H9 (cell line): ENCODE results near the gene CDH4. TPM values are rescaled to one million over a fixed set of nuclear protein-coding genes. Genes with fewer than 3 reads are reported as not detected.

Source experiments
- DNase-seq: peaks from one replicate; pipeline ENCODE4 v3.0.0-alpha.2; 2017
- H2AFZ ChIP-seq: one replicate; pipeline ENCODE4 v1.6.1; 2013; ENCODE audit warnings: mild to moderate bottlenecking, low read length, control low read depth, moderate library complexity
- H2AK5ac ChIP-seq: 2 replicates; pipeline ENCODE4 v1.6.1; 2013; ENCODE audit warnings: low read length, control low read depth, mixed read lengths; ENCODE audit not compliant: insufficient read length
- H2BK120ac ChIP-seq: one replicate; pipeline ENCODE4 v1.6.1; 2013; ENCODE audit warnings: low read depth, mild to moderate bottlenecking, low read length, control low read depth, inconsistent platforms; ENCODE audit not compliant: poor library complexity, severe bottlenecking
- H2BK12ac ChIP-seq: 2 replicates; pipeline ENCODE4 v1.6.1; 2013; ENCODE audit warnings: low read length, control low read depth, mixed read lengths, low read depth; ENCODE audit not compliant: insufficient read length
- H2BK15ac ChIP-seq: 2 replicates; pipeline ENCODE4 v1.6.1; 2013; ENCODE audit warnings: low read depth, low read length, control low read depth
- H2BK20ac ChIP-seq: one replicate; pipeline ENCODE4 v1.6.1; 2013; ENCODE audit warnings: low read depth, mild to moderate bottlenecking, low read length, control low read depth, inconsistent platforms; ENCODE audit not compliant: poor library complexity, severe bottlenecking
- H2BK5ac ChIP-seq: 2 replicates; pipeline ENCODE4 v1.6.1; 2013; ENCODE audit warnings: low read length, control low read depth, mixed read lengths; ENCODE audit not compliant: insufficient read length
- H3K14ac ChIP-seq: 2 replicates; pipeline ENCODE4 v1.6.1; 2013; ENCODE audit warnings: low read length, control low read depth; ENCODE audit not compliant: insufficient read depth
- H3K18ac ChIP-seq: 2 replicates; pipeline ENCODE4 v1.6.1; 2013; ENCODE audit warnings: low read depth, mild to moderate bottlenecking, mixed read lengths, low read length, control low read depth; ENCODE audit not compliant: insufficient read length
- H3K23ac ChIP-seq: 2 replicates; pipeline ENCODE4 v1.6.1; 2013; ENCODE audit warnings: low read length, control low read depth, mixed read lengths, low read depth; ENCODE audit not compliant: insufficient read length
- H3K23me2 ChIP-seq: 2 replicates; pipeline ENCODE4 v1.6.1; 2013; ENCODE audit warnings: low read depth, mild to moderate bottlenecking, mixed read lengths, low read length, control low read depth; ENCODE audit not compliant: insufficient read length, poor library complexity, severe bottlenecking
- H3K27ac ChIP-seq: 2 replicates; pipeline ENCODE4 v1.5.1; 2013; ENCODE audit warnings: low read length, control low read depth, mixed read lengths, low read depth; ENCODE audit not compliant: insufficient read length
- H3K27me3 ChIP-seq: 2 replicates; pipeline ENCODE4 v1.6.1; 2013; ENCODE audit warnings: low read length, control low read depth, inconsistent platforms; ENCODE audit not compliant: insufficient read depth
- H3K4ac ChIP-seq: 2 replicates; pipeline ENCODE4 v1.6.1; 2013; ENCODE audit warnings: low read depth, mild to moderate bottlenecking, control low read depth, inconsistent platforms, low read length, moderate library complexity
- H3K4me1 ChIP-seq: 2 replicates; pipeline ENCODE4 v1.6.1; 2013; ENCODE audit warnings: low read length, control low read depth, inconsistent platforms; ENCODE audit not compliant: insufficient read depth
- H3K4me2 ChIP-seq: 2 replicates; pipeline ENCODE4 v1.6.1; 2013; ENCODE audit warnings: low read length, control low read depth, mixed read lengths; ENCODE audit not compliant: insufficient read length, insufficient read depth
- H3K56ac ChIP-seq: 2 replicates; pipeline ENCODE4 v1.6.1; 2013; ENCODE audit warnings: low read depth, mild to moderate bottlenecking, mixed read lengths, low read length, control low read depth; ENCODE audit not compliant: insufficient read length
- H3K79me1 ChIP-seq: 2 replicates; pipeline ENCODE4 v1.6.1; 2013; ENCODE audit warnings: low read depth, mild to moderate bottlenecking, moderate library complexity, low read length, control low read depth, inconsistent platforms; ENCODE audit not compliant: insufficient read depth, poor library complexity, severe bottlenecking
- H3K79me2 ChIP-seq: 2 replicates; pipeline ENCODE4 v1.6.1; 2013; ENCODE audit warnings: low read length, control low read depth, inconsistent platforms; ENCODE audit not compliant: insufficient read depth
- H3K9ac ChIP-seq: 2 replicates; pipeline ENCODE4 v1.6.1; 2013; ENCODE audit warnings: low read length, control low read depth, mixed read lengths; ENCODE audit not compliant: insufficient read length; ENCODE audit errors: extremely low read depth
- H3K9me3 ChIP-seq: one replicate; pipeline ENCODE4 v1.6.1; 2013; ENCODE audit warnings: low read depth, low read length, inconsistent platforms; ENCODE audit not compliant: control insufficient read depth
- H3T11ph ChIP-seq: one replicate; pipeline ENCODE4 v1.6.1; 2013; ENCODE audit warnings: mild to moderate bottlenecking, low read length, control low read depth, inconsistent platforms
- H4K20me1 ChIP-seq: one replicate; pipeline ENCODE4 v1.6.1; 2013; ENCODE audit not compliant: control insufficient read depth, insufficient read length, insufficient read depth
- H4K5ac ChIP-seq: 2 replicates; pipeline ENCODE4 v1.6.1; 2013; ENCODE audit warnings: low read depth, mild to moderate bottlenecking, mixed read lengths, low read length, control low read depth; ENCODE audit not compliant: insufficient read length
- H4K8ac ChIP-seq: replicated peaks from 2 replicates; pipeline ENCODE4 v1.6.1; 2013; ENCODE audit warnings: low read length, control low read depth, mixed read lengths, low read depth; ENCODE audit not compliant: insufficient read length
- H4K91ac ChIP-seq: 2 replicates; pipeline ENCODE4 v1.6.1; 2013; ENCODE audit warnings: low read depth, mild to moderate bottlenecking, moderate library complexity, mixed read lengths, low read length, control low read depth; ENCODE audit not compliant: insufficient read length
- H3K27ac Mint-ChIP-seq, 3 experiments: 2 replicates in 2 of 3; 3 replicates in 1 of 3; pipeline ENCODE4 v1.8.0; 2020 to 2021; ENCODE audit warnings: mixed read lengths in 3 of 3, mild to moderate bottlenecking in 1 of 3, moderate library complexity in 1 of 3
- H3K27me3 Mint-ChIP-seq: 2 replicates; pipeline ENCODE4 v1.8.0; 2021; ENCODE audit warnings: low read depth, mild to moderate bottlenecking, moderate library complexity, mixed read lengths
- H3K36me3 Mint-ChIP-seq, 3 experiments: 2 replicates in 2 of 3; 3 replicates in 1 of 3; pipeline ENCODE4 v1.8.0; 2020 to 2021; ENCODE audit warnings: low read depth in 3 of 3, mixed read lengths in 3 of 3; ENCODE audit not compliant: insufficient read depth in 1 of 3
- H3K4me1 Mint-ChIP-seq, 2 experiments: 2 replicates each; pipeline ENCODE4 v1.8.0; 2020; ENCODE audit warnings: mixed read lengths in 2 of 2
- H3K4me3 Mint-ChIP-seq, 2 experiments: 2 replicates in 1 of 2; 3 replicates in 1 of 2; pipeline ENCODE4 v1.8.0; 2020 to 2021; ENCODE audit warnings: mild to moderate bottlenecking in 2 of 2, mixed read lengths in 2 of 2, moderate library complexity in 1 of 2
- H3K9me3 Mint-ChIP-seq, 2 experiments: 2 replicates in 1 of 2; 3 replicates in 1 of 2; pipeline ENCODE4 v1.8.0; 2020; ENCODE audit warnings: mild to moderate bottlenecking in 2 of 2, mixed read lengths in 2 of 2, moderate library complexity in 1 of 2
- WGBS: extraction: QIAGEN DNeasy Blood & Tissue Kit; methylation state at CpG from one replicate; pipeline ENCODE4 v1.1.7; 2013; ENCODE audit warnings: missing lambda C conversion rate, low lambda C conversion rate, mixed read lengths; ENCODE audit not compliant: insufficient read length; ENCODE audit errors: extremely low coverage; 5-methylcytosine and 5-hydroxymethylcytosine counted together
- total RNA-seq: library from RNA; stranded (reverse); gene quantifications from 2 replicates; pipeline ENCODE4 v1.2.1, GENCODE V29; 2021
- TF ChIP-seq, protein P1 (sequence below): fragments of 200-600 bp; sonication (generic); conservative IDR thresholded peaks from 3 replicates; pipeline ENCODE4 v1.8.0; 2021; ENCODE audit warnings: antibody characterized with exemption, mild to moderate bottlenecking

CDH4 gene
- total RNA-seq, 1 experiment from 2014 or later = 3.0 TPM

DNA sequence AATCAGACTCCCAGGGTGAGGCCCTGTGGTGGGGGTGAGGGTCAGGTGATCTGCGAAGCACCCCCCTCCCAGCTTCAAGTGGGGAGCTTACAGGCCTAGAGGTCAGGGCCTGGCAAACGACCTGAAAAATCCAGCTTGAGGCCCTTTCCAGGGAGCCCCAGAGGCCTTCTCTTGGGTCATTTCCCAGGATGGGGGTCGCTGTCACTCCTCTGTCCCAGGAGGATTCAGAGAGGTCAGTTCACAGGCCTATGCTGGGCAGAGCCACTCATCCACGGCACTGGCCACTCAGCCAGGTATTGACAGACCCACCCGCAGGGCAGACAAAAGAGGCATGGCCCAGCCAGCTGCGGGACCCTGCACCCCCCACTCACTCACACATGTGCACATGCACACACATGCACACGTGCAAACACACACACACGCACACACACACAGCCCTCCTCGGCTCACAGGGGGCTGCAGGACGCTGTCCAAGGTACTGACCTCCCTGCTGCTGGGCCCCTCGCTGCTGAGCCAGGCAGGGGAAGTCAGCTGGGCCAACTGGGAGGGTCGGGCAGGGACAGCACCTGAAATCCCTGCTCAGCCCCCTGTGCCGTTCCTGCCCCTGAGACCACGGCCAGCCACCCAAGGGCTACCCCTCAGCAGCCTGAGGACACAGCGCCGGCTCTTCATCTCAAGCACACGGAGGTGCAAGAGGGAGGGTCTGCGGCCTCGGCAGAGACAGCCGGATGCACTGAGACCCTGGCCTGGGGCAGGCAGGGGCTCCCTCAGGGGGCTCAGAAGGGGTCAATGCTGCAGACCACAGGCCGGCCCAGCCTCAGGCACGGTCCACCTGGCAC, 699.9 kb downstream of the CDH4 start:
- H3K9me3 Mint-ChIP-seq = no peaks in the 10 kb centered on the region; a peak in 1 of 5 replicates
- no peak overlapping the region for H3K23ac ChIP-seq

More for the DNA sequence above, 699.9 kb downstream of the CDH4 start:
- H3K27me3 Mint-ChIP-seq = no peaks in the 10 kb centered on the region; the same call in 1 of the 2 replicates
- H2AFZ ChIP-seq = no peak overlapping the region
- no peak overlapping the region for H2BK15ac ChIP-seq
- no peak overlapping the region for H3K4me3 Mint-ChIP-seq
- no peak overlapping the region for H3T11ph ChIP-seq
- peak overlapping the region in 2 of 3 experiments; percentile 48 to 70; a peak in 2 of 7 replicates for H3K27ac Mint-ChIP-seq
- H3K9me3 ChIP-seq = no peaks in the 10 kb centered on the region
- H2BK20ac ChIP-seq = no peak overlapping the region
- H4K91ac ChIP-seq = no peak overlapping the region
- no peak overlapping the region for H4K8ac ChIP-seq
- H4K5ac ChIP-seq = no peak overlapping the region
- H3K9ac ChIP-seq = no peak overlapping the region
- no peak overlapping the region for H3K14ac ChIP-seq
- H3K4me2 ChIP-seq = no peak overlapping the region
- H3K18ac ChIP-seq = no peak overlapping the region
- no peak overlapping the region for H2AK5ac ChIP-seq
- H2BK12ac ChIP-seq = no peak overlapping the region
- no peaks in the 10 kb centered on the region for H4K20me1 ChIP-seq
- TF ChIP-seq, protein P1, sequence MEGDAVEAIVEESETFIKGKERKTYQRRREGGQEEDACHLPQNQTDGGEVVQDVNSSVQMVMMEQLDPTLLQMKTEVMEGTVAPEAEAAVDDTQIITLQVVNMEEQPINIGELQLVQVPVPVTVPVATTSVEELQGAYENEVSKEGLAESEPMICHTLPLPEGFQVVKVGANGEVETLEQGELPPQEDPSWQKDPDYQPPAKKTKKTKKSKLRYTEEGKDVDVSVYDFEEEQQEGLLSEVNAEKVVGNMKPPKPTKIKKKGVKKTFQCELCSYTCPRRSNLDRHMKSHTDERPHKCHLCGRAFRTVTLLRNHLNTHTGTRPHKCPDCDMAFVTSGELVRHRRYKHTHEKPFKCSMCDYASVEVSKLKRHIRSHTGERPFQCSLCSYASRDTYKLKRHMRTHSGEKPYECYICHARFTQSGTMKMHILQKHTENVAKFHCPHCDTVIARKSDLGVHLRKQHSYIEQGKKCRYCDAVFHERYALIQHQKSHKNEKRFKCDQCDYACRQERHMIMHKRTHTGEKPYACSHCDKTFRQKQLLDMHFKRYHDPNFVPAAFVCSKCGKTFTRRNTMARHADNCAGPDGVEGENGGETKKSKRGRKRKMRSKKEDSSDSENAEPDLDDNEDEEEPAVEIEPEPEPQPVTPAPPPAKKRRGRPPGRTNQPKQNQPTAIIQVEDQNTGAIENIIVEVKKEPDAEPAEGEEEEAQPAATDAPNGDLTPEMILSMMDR = no peak
- WGBS = no CpG with 5 or more reads among the region's 22 CpGs
- H3K4me1 Mint-ChIP-seq = peaks cover 18 to 27% of the 10 kb centered on the region in 2 experiments
- H3K23me2 ChIP-seq = no peaks in the 10 kb centered on the region
- H2BK5ac ChIP-seq = no peak overlapping the region
- H3K79me2 ChIP-seq = no peaks in the 10 kb centered on the region
- no peaks in the 10 kb centered on the region for H3K27me3 ChIP-seq
- H3K36me3 Mint-ChIP-seq = no peaks in the 10 kb centered on the region
- H3K79me1 ChIP-seq = no peaks in the 10 kb centered on the region
- peak; percentile 84 for DNase-seq
- no peak overlapping the region for H3K27ac ChIP-seq
- H3K4ac ChIP-seq = no peak overlapping the region
- H2BK120ac ChIP-seq = no peak overlapping the region
- no peaks in the 10 kb centered on the region for H3K4me1 ChIP-seq
- no peak overlapping the region for H3K56ac ChIP-seq
